Measurements from ENCODE around the gene ASPSCR1.

DNA sequence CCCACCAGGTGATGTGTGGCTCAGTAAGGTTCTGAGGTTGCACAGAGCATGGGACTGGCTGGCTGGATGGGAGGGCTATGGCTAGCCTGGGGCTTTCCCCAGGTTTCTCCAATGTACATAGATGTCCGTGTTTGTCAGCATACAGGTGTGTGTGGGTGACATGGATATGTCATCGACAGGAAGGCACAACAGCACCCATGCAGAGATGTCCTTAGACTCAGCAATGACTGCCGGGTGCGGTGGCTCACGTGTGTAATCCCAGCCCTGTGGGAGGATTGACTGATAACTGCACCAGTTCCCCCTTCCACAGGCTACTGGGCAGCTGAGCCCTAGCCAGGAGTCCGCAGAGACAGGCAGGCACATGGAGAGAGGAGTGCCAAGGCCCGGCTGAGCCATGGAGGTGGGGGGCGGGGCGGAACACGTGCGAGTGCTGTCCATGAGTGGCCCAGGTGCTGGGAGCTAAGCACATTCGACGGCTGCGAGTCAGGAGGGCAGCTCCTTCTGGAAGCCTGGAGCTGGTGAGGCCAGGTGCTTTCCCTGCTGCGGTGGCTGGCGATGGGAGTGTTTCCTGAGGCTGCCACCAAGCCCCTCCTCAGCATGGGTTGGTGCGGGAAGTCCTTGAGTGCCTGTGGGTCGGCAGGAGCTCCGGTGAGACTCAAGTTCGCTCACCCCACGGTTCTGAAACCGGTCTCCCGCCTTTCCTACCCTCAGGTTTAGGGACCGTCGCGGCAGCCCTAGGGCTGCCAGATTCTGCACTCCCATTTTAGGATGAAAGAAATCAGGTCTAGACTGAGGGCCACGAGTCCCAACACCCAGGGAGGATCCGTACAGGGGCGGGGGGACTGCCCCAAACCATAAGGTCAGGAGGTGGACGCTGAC lies 858 bp upstream of the ASPSCR1 start:
- TF ChIP-seq CTCF (conservative IDR thresholded peaks at IDR 0.05), result no peak
- TF ChIP-seq EZH2 (IDR thresholded peaks at IDR 0.05; ENCODE audit: low read depth), result no peak
